HCT116 (cell line): Measurements from ENCODE around the gene GALNT13. TPM values are rescaled to one million over a fixed set of nuclear protein-coding genes. Genes with fewer than 3 reads are reported as not detected.

Experiments
- ATAC-seq: fragments of 200-7000 bp; cut with Tn5 transposase; 2 replicates; pipeline ENCODE4 v1.9.1; 2020; ENCODE audit warnings: mild to moderate bottlenecking, moderate library complexity
- BruUV-seq: library from RNA; stranded (reverse); fragments of 400-500 nt; replicated peaks from 2 replicates; lab custom pipeline; 2021; lab: Mats Ljungman, UMichigan
- CTCF ChIA-PET: fragments of 300-600 bp; sonication (Branson Sonifier 250); formaldehyde crosslinking; loops from one replicate; lab custom pipeline; 2021; ENCODE audit warnings: antibody characterized with exemption; lab: Charles Lee
- POLR2A ChIA-PET: fragments of 300-600, 350-600 bp; sonication (Branson Sonifier 250); formaldehyde crosslinking; loops from one replicate; lab custom pipeline; 2021; ENCODE audit warnings: antibody characterized with exemption; lab: Charles Lee
- RAD21 ChIA-PET, 2 experiments: fragments of 300-600 bp; sonication (Branson Sonifier 250); formaldehyde crosslinking; loops; one replicate each; lab custom pipeline; 2023; ENCODE audit warnings: low total read pairs in 2 of 2; ENCODE audit not compliant: uncharacterized antibody in 2 of 2, unreplicated experiment in 2 of 2, low non-redundant PET in 1 of 2; lab: Charles Lee
- DNase-seq: peaks from one replicate; pipeline ENCODE4 v3.0.0-alpha.2; 2010; ENCODE audit warnings: low read depth, low spot score
- H2AFZ ChIP-seq: fragments of 200-600 bp; shearing (Covaris generic), sonication (generic); 2 replicates; pipeline ENCODE4 v1.6.1; 2017; ENCODE audit warnings: low read depth, mixed run types, mixed read lengths, antibody characterized with exemption, low read length; ENCODE audit not compliant: poor library complexity, severe bottlenecking
- H3K27ac ChIP-seq: 2 replicates; pipeline ENCODE4 v1.5.1; 2012; ENCODE audit warnings: low read depth, low read length
- H3K27me3 ChIP-seq: fragments of 200-600 bp; sonication (generic); 2 replicates; pipeline ENCODE4 v1.6.1; 2016; ENCODE audit warnings: mixed run types, low read length, mixed read lengths; ENCODE audit not compliant: insufficient read depth
- H3K36me3 ChIP-seq, 2 experiments: fragments of 200-500 bp in 1 of 2; fragments of 200-600 bp in 1 of 2; sonication (Bioruptor generic) in 1 of 2; sonication (generic) in 1 of 2; 2 replicates each; pipeline versions ENCODE4 v1.5.1 to v1.6.1; 2014 to 2016; ENCODE audit warnings: low read length in 2 of 2, inconsistent platforms in 1 of 2, mixed read lengths in 1 of 2, mixed run types in 1 of 2; ENCODE audit not compliant: insufficient read depth in 2 of 2, control insufficient read depth in 1 of 2
- H3K4me1 ChIP-seq, 2 experiments: fragments of 200-600 bp in 1 of 2; sonication (generic) in 1 of 2; 2 replicates each; pipeline versions ENCODE4 v1.5.1 to v1.6.1; 2012 to 2017; ENCODE audit warnings: low read length in 2 of 2, inconsistent platforms in 1 of 2, mild to moderate bottlenecking in 1 of 2, mixed read lengths in 1 of 2, mixed run types in 1 of 2, moderate library complexity in 1 of 2; ENCODE audit not compliant: insufficient read depth in 2 of 2, control insufficient read depth in 1 of 2
- H3K4me2 ChIP-seq: fragments of 200-600 bp; sonication (generic); 2 replicates; pipeline ENCODE4 v1.6.1; 2017; ENCODE audit warnings: mixed run types, low read length, mixed read lengths
- H3K4me3 ChIP-seq, 2 experiments: fragments of 200-600 bp in 1 of 2; sonication (generic) in 1 of 2; replicated peaks in 1 of 2; 2 replicates each; pipeline ENCODE4 v1.5.1; 2011 to 2016; ENCODE audit warnings: low read length in 2 of 2, control low read depth in 1 of 2, low read depth in 1 of 2, mild to moderate bottlenecking in 1 of 2, mixed read lengths in 1 of 2, mixed run types in 1 of 2
- H3K79me2 ChIP-seq: fragments of 200-600 bp; sonication (generic); 2 replicates; pipeline ENCODE4 v1.6.1; 2017; ENCODE audit warnings: mild to moderate bottlenecking, mixed run types, low read length, moderate library complexity, mixed read lengths; ENCODE audit not compliant: insufficient read depth
- H3K9ac ChIP-seq: fragments of 200-600 bp; sonication (generic); 2 replicates; pipeline ENCODE4 v1.6.1; 2016; ENCODE audit warnings: low read length, mixed read lengths
- H3K9me2 ChIP-seq: fragments of 200-600 bp; sonication (generic), shearing (Covaris generic); 2 replicates; pipeline ENCODE4 v1.6.1; 2017; ENCODE audit warnings: mixed run types, mild to moderate bottlenecking, moderate library complexity; ENCODE audit not compliant: insufficient read depth
- H3K9me3 ChIP-seq, 2 experiments: fragments of 200-500 bp in 1 of 2; fragments of 200-600 bp in 1 of 2; sonication (Bioruptor generic) in 1 of 2; sonication (generic) in 1 of 2; 2 replicates each; pipeline ENCODE4 v1.6.1; 2014 to 2017; ENCODE audit warnings: low read length in 2 of 2, mixed read lengths in 2 of 2, inconsistent platforms in 1 of 2, low read depth in 1 of 2, mild to moderate bottlenecking in 1 of 2, mixed run types in 1 of 2, moderate library complexity in 1 of 2; ENCODE audit not compliant: control insufficient read depth in 1 of 2, insufficient read depth in 1 of 2
- H4K20me1 ChIP-seq: fragments of 200-600 bp; sonication (generic), shearing (Covaris generic); 2 replicates; pipeline ENCODE4 v1.6.1; 2017; ENCODE audit warnings: mixed run types, mild to moderate bottlenecking, moderate library complexity; ENCODE audit not compliant: insufficient read depth
- CEBPB ChIP-seq: IDR thresholded peaks from 2 replicates; pipeline ENCODE4 v1.6.1; 2012; ENCODE audit warnings: low read depth
- JUND ChIP-seq: IDR thresholded peaks from 2 replicates; pipeline ENCODE4 v1.6.1; 2012
- RAD21 ChIP-seq: IDR thresholded peaks from 2 replicates; pipeline ENCODE4 v1.6.1; 2012; ENCODE audit warnings: low read depth, mild to moderate bottlenecking
- intact Hi-C: fragments of 100-400 bp; cut with micrococcal nuclease; formaldehyde crosslinking; loops from 2 replicates; pipeline ENCODE4 v1.10.0; 2022
- total RNA-seq: library from RNA; stranded (reverse); gene quantifications from one replicate; pipeline ENCODE4 v1.2.1, GENCODE V29; 2021; ENCODE audit not compliant: unreplicated experiment
- TF ChIP-seq, protein P1 (sequence below), 3 experiments: fragments of 200-600 bp in 1 of 3; sonication (generic) in 1 of 3; IDR thresholded peaks in 2 of 3; conservative IDR thresholded peaks in 1 of 3; 2 replicates each; pipeline ENCODE4 v1.5.1; 2012 to 2017; ENCODE audit warnings: low read depth in 2 of 3, low read length in 2 of 3, antibody characterized with exemption in 1 of 3, borderline replicate concordance in 1 of 3, control low read depth in 1 of 3, mild to moderate bottlenecking in 1 of 3, mixed read lengths in 1 of 3, mixed run types in 1 of 3, moderate library complexity in 1 of 3; ENCODE audit not compliant: insufficient read depth in 1 of 3

The GALNT13 gene
- total RNA-seq, 1 experiment from 2014 or later: 0.44 TPM

GRCh38 chr2:153971855-153972254 lies 100.1 kb downstream of the GALNT13 start:
- intact Hi-C loops: no loop called here
- TF ChIP-seq RAD21 (peak; percentile 3; the same call in 1 of the 2 replicates), CEBPB (no peak)
- TF ChIP-seq, protein P1, sequence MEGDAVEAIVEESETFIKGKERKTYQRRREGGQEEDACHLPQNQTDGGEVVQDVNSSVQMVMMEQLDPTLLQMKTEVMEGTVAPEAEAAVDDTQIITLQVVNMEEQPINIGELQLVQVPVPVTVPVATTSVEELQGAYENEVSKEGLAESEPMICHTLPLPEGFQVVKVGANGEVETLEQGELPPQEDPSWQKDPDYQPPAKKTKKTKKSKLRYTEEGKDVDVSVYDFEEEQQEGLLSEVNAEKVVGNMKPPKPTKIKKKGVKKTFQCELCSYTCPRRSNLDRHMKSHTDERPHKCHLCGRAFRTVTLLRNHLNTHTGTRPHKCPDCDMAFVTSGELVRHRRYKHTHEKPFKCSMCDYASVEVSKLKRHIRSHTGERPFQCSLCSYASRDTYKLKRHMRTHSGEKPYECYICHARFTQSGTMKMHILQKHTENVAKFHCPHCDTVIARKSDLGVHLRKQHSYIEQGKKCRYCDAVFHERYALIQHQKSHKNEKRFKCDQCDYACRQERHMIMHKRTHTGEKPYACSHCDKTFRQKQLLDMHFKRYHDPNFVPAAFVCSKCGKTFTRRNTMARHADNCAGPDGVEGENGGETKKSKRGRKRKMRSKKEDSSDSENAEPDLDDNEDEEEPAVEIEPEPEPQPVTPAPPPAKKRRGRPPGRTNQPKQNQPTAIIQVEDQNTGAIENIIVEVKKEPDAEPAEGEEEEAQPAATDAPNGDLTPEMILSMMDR (IDR thresholded peaks at IDR 0.05 in 2 of 3, conservative IDR thresholded peaks at IDR 0.05 in 1 of 3; ENCODE audit: borderline replicate concordance in 1 of 3, insufficient read depth in 1 of 3, low read depth in 2 of 3, low read length in 2 of 3): 0 out of 6 replicates have a peak, but pooled peaks of 1 of the 3 experiments have one; percentile 11
- POLR2A ChIA-PET: no interaction called here
- no peaks in the 10 kb centered on the region for H3K9me2 ChIP-seq
- DNase-seq: no peak
- no peaks in the 10 kb centered on the region for H3K9me3 ChIP-seq
- CTCF ChIA-PET: no interaction called here
- H2AFZ ChIP-seq: no peak overlapping the region
- H3K79me2 ChIP-seq: no peaks in the 10 kb centered on the region
- no peak overlapping the region for H3K4me3 ChIP-seq
- H3K27ac ChIP-seq: no peak overlapping the region
- no peaks in the 10 kb centered on the region for H4K20me1 ChIP-seq
- H3K27me3 ChIP-seq: no peaks in the 10 kb centered on the region
- peak; percentile 44; the same call in 1 of the 2 replicates for ATAC-seq
- H3K9ac ChIP-seq: no peak overlapping the region
- no peaks in the 10 kb centered on the region for H3K36me3 ChIP-seq
- no peak overlapping the region for H3K4me2 ChIP-seq
- no peaks in the 10 kb centered on the region for H3K4me1 ChIP-seq
- RAD21 ChIA-PET: no interaction called here
- BruUV-seq: no TSS peak

GRCh38 chr2:153972412-153972811 lies 100.7 kb downstream of the GALNT13 start:
- RAD21 ChIA-PET: no interaction called here
- no peak overlapping the region for H3K4me2 ChIP-seq

More at GRCh38 chr2:153972412-153972811, 100.7 kb downstream of the GALNT13 start:
- Histone ChIP-seq H3K36me3 (no peaks in the 10 kb centered on the region), H4K20me1 (no peaks in the 10 kb centered on the region), H3K9ac (no peak overlapping the region), H3K27ac (no peak overlapping the region), H2AFZ (no peak overlapping the region), H3K79me2 (no peaks in the 10 kb centered on the region), H3K9me3 (no peaks in the 10 kb centered on the region), H3K4me1 (no peaks in the 10 kb centered on the region), H3K9me2 (no peaks in the 10 kb centered on the region), H3K27me3 (no peaks in the 10 kb centered on the region), H3K4me3 (no peak overlapping the region)
- no peak for TF ChIP-seq JUND
- BruUV-seq: no TSS peak
- POLR2A ChIA-PET: no interaction called here
- intact Hi-C loops: no loop called here
- ATAC-seq (no peak), DNase-seq (no peak)
- CTCF ChIA-PET: no interaction called here
